WTC11 (cell line): Measurements from ENCODE around the gene ACBD6. TPM values are rescaled to one million over a fixed set of nuclear protein-coding genes. Genes with fewer than 3 reads are reported as not detected.

ENCODE experiments used
- ATAC-seq: fragments of 200-7000 bp; cut with Tn5 transposase; 2 replicates; pipeline ENCODE4 v1.10.0; 2021; ENCODE audit warnings: mild to moderate bottlenecking, moderate library complexity
- CTCF ChIA-PET: fragments of 300-600 bp; sonication (Branson Sonifier 250); formaldehyde crosslinking; loops from one replicate; lab custom pipeline; 2021; ENCODE audit warnings: antibody characterized with exemption; lab: Charles Lee
- POLR2A ChIA-PET: fragments of 350-600 bp; sonication (Branson Sonifier 250); formaldehyde crosslinking; loops from one replicate; lab custom pipeline; 2021; ENCODE audit warnings: antibody characterized with exemption; lab: Charles Lee
- DNase-seq: peaks from one replicate; pipeline ENCODE4 v3.0.0; 2021; ENCODE audit warnings: low spot score
- H3K27ac Mint-ChIP-seq: 2 replicates; pipeline ENCODE4 v1.8.0; 2021; ENCODE audit warnings: mixed read lengths
- H3K27me3 Mint-ChIP-seq: 2 replicates; pipeline ENCODE4 v1.8.0; 2021; ENCODE audit warnings: low read depth, mild to moderate bottlenecking, moderate library complexity, mixed read lengths
- H3K36me3 Mint-ChIP-seq: 2 replicates; pipeline ENCODE4 v1.8.0; 2021; ENCODE audit warnings: mixed read lengths
- H3K4me1 Mint-ChIP-seq: 2 replicates; pipeline ENCODE4 v1.8.0; 2022; ENCODE audit warnings: mixed read lengths
- H3K4me3 Mint-ChIP-seq: 2 replicates; pipeline ENCODE4 v1.8.0; 2021; ENCODE audit warnings: mild to moderate bottlenecking, moderate library complexity, mixed read lengths
- H3K9me3 Mint-ChIP-seq: 2 replicates; pipeline ENCODE4 v1.8.0; 2021; ENCODE audit warnings: mixed read lengths
- AR ChIP-seq: fragments of 250-450 bp; sonication (Bioruptor Pico); IDR thresholded peaks from 2 replicates; pipeline ENCODE4 v1.9.0; 2021; ENCODE audit warnings: mild to moderate bottlenecking
- ATF1 ChIP-seq: sonication (generic); formaldehyde crosslinking; IDR thresholded peaks from 2 replicates; pipeline ENCODE4 v1.8.1; 2023; ENCODE audit warnings: mild to moderate bottlenecking, moderate library complexity, missing genetic modification reagents
- ATF3 ChIP-seq: sonication (generic); formaldehyde crosslinking; conservative IDR thresholded peaks from 2 replicates; pipeline ENCODE4 v1.8.1; 2022; ENCODE audit warnings: mild to moderate bottlenecking, missing genetic modification reagents
- CBFB ChIP-seq: sonication (generic); formaldehyde crosslinking; IDR thresholded peaks from 2 replicates; pipeline ENCODE4 v1.8.1; 2022; ENCODE audit warnings: mild to moderate bottlenecking, low read depth, missing genetic modification reagents
- CREB1 ChIP-seq: sonication (generic); formaldehyde crosslinking; IDR thresholded peaks from 2 replicates; pipeline ENCODE4 v1.8.0; 2023; ENCODE audit warnings: mild to moderate bottlenecking, missing genetic modification reagents
- EMX1 ChIP-seq: fragments of 250-450 bp; sonication (Bioruptor Pico); IDR thresholded peaks from 2 replicates; pipeline ENCODE4 v1.8.0; 2021; ENCODE audit warnings: mild to moderate bottlenecking
- ESRRA ChIP-seq: sonication (generic); formaldehyde crosslinking; IDR thresholded peaks from 2 replicates; pipeline ENCODE4 v1.8.1; 2022; ENCODE audit warnings: mild to moderate bottlenecking, missing genetic modification reagents, borderline replicate concordance
- FOXP1 ChIP-seq: sonication (generic); formaldehyde crosslinking; IDR thresholded peaks from 2 replicates; pipeline ENCODE4 v1.8.0; 2022; ENCODE audit warnings: missing genetic modification reagents, mild to moderate bottlenecking, moderate library complexity, borderline replicate concordance
- FOXP4 ChIP-seq: sonication (generic); formaldehyde crosslinking; IDR thresholded peaks from 2 replicates; pipeline ENCODE4 v1.8.0; 2022; ENCODE audit warnings: mild to moderate bottlenecking, missing genetic modification reagents
- HMGA2 ChIP-seq: fragments of 250-450 bp; sonication (Bioruptor Pico); IDR thresholded peaks from 2 replicates; pipeline ENCODE4 v1.4.0; 2021; ENCODE audit warnings: mild to moderate bottlenecking, moderate library complexity
- IRF1 ChIP-seq: sonication (generic); formaldehyde crosslinking; IDR thresholded peaks from 2 replicates; pipeline ENCODE4 v1.8.0; 2023; ENCODE audit warnings: missing genetic modification reagents
- JUN ChIP-seq: sonication (generic); formaldehyde crosslinking; IDR thresholded peaks from 2 replicates; pipeline ENCODE4 v1.8.0; 2023; ENCODE audit warnings: mild to moderate bottlenecking, missing genetic modification reagents
- KAT7 ChIP-seq: sonication (generic); formaldehyde crosslinking; IDR thresholded peaks from 2 replicates; pipeline ENCODE4 v1.8.1; 2023; ENCODE audit warnings: missing genetic modification reagents, mild to moderate bottlenecking, borderline replicate concordance
- MYBL2 ChIP-seq: sonication (generic); formaldehyde crosslinking; IDR thresholded peaks from 2 replicates; pipeline ENCODE4 v1.8.1; 2023; ENCODE audit warnings: mild to moderate bottlenecking, moderate library complexity, missing genetic modification reagents
- NFE2L1 ChIP-seq: sonication (generic); formaldehyde crosslinking; IDR thresholded peaks from 2 replicates; pipeline ENCODE4 v1.8.1; 2023; ENCODE audit warnings: missing genetic modification reagents
- SOX15 ChIP-seq: fragments of 250-450 bp; sonication (Bioruptor Pico); IDR thresholded peaks from 2 replicates; pipeline ENCODE4 v1.9.0; 2021; ENCODE audit warnings: mild to moderate bottlenecking
- STAT6 ChIP-seq: sonication (generic); formaldehyde crosslinking; conservative IDR thresholded peaks from 2 replicates; pipeline ENCODE4 v1.8.1; 2023; ENCODE audit warnings: mild to moderate bottlenecking, low read depth, missing genetic modification reagents, moderate library complexity
- ZNF138 ChIP-seq: sonication (generic); formaldehyde crosslinking; conservative IDR thresholded peaks from 2 replicates; pipeline ENCODE4 v1.8.1; 2022; ENCODE audit warnings: mild to moderate bottlenecking, moderate library complexity, missing genetic modification reagents
- ZNF263 ChIP-seq: sonication (generic); formaldehyde crosslinking; IDR thresholded peaks from 2 replicates; pipeline ENCODE4 v1.8.1; 2022; ENCODE audit warnings: low read depth, mild to moderate bottlenecking, moderate library complexity, missing genetic modification reagents
- ZNF423 ChIP-seq: fragments of 250-450 bp; sonication (Bioruptor Pico); IDR thresholded peaks from 2 replicates; pipeline ENCODE4 v2.1.2; 2022; ENCODE audit warnings: mild to moderate bottlenecking, moderate library complexity
- ZNF512 ChIP-seq: sonication (generic); formaldehyde crosslinking; IDR thresholded peaks from 2 replicates; pipeline ENCODE4 v1.8.1; 2022; ENCODE audit warnings: missing genetic modification reagents, borderline replicate concordance
- ZNF671 ChIP-seq: fragments of 250-450 bp; sonication (Bioruptor Pico); IDR thresholded peaks from 2 replicates; pipeline ENCODE4 v1.8.0; 2021; ENCODE audit warnings: mild to moderate bottlenecking
- total RNA-seq: library from RNA; stranded (reverse); gene quantifications from 3 replicates; pipeline ENCODE4 v1.2.3, GENCODE V29; 2021

The ACBD6 gene
- total RNA-seq, 1 experiment from 2014 or later = 53.5 TPM

GRCh38 chr1:180370188-180370587 is 132.2 kb downstream of the ACBD6 start:
- POLR2A ChIA-PET = no interaction called here

GRCh38 chr1:180369061-180369460 is 133.3 kb downstream of the ACBD6 start:
- H3K9me3 Mint-ChIP-seq = no peaks in the 10 kb centered on the region
- H3K27me3 Mint-ChIP-seq = no peaks in the 10 kb centered on the region
- ATAC-seq = no peak
- ChIA-PET CTCF (no interaction called here), POLR2A (no interaction called here)
- peaks cover 15% of the 10 kb centered on the region for H3K4me1 Mint-ChIP-seq
- TF ChIP-seq ZNF512 (no peak), SOX15 (CRISPR knock-in tag) (no peak), IRF1 (no peak), ZNF263 (CRISPR knock-in tag) (no peak), ZNF671 (CRISPR knock-in tag) (no peak), ZNF423 (no peak), ATF1 (no peak), NFE2L1 (CRISPR knock-in tag) (no peak), JUN (CRISPR knock-in tag) (no peak), CBFB (CRISPR knock-in tag) (no peak)
- peak overlapping the region; percentile 72; the same call in 1 of the 2 replicates for H3K27ac Mint-ChIP-seq
- no peak for DNase-seq
- H3K36me3 Mint-ChIP-seq = no peaks in the 10 kb centered on the region
- no peak overlapping the region for H3K4me3 Mint-ChIP-seq

More at GRCh38 chr1:180370188-180370587, 132.2 kb downstream of the ACBD6 start:
- Mint-ChIP-seq H3K9me3 (no peaks in the 10 kb centered on the region), H3K27me3 (no peaks in the 10 kb centered on the region), H3K27ac (no peak overlapping the region; the same call in 1 of the 2 replicates), H3K4me1 (peaks cover 17% of the 10 kb centered on the region), H3K36me3 (no peaks in the 10 kb centered on the region), H3K4me3 (no peak overlapping the region)
- DNase-seq (no peak), ATAC-seq (no peak)
- no peak for TF ChIP-seq EMX1 (CRISPR knock-in tag)
- no peak for TF ChIP-seq FOXP1 (CRISPR knock-in tag)
- TF ChIP-seq ATF3 = no peak
- TF ChIP-seq ZNF138 = no peak
- TF ChIP-seq HMGA2 (CRISPR knock-in tag) = no peak
- TF ChIP-seq AR (CRISPR knock-in tag) = no peak
- no peak for TF ChIP-seq STAT6 (CRISPR knock-in tag)
- no peak for TF ChIP-seq CREB1 (CRISPR knock-in tag)
- TF ChIP-seq KAT7 (CRISPR knock-in tag) = no peak
- no peak for TF ChIP-seq ESRRA
- no peak for TF ChIP-seq MYBL2 (CRISPR knock-in tag)
- no peak for TF ChIP-seq FOXP4 (CRISPR knock-in tag)
- CTCF ChIA-PET = no interaction called here
